ENCODE results near the gene GPR162.

GPR162 gene

DNA sequence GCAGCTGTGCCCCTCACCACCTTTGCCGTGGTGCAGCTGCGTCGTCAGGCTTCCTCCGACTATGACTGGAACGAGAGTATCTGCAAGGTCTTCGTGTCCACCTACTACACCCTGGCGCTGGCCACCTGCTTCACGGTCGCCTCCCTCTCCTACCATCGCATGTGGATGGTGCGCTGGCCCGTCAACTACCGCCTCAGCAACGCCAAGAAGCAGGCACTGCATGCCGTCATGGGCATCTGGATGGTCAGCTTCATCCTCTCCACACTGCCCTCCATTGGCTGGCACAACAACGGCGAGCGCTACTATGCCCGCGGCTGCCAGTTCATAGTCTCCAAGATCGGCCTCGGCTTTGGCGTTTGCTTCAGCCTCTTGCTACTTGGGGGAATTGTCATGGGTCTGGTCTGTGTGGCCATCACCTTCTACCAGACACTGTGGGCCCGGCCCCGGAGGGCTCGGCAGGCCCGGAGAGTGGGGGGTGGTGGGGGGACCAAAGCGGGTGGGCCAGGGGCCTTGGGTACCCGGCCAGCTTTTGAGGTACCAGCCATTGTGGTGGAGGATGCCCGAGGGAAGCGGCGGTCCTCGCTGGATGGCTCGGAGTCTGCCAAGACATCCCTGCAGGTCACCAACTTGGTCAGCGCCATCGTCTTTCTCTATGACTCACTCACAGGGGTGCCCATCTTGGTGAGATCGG lies 2.6 kb downstream of the GPR162 start:
- DNase-seq, result no peak

DNA sequence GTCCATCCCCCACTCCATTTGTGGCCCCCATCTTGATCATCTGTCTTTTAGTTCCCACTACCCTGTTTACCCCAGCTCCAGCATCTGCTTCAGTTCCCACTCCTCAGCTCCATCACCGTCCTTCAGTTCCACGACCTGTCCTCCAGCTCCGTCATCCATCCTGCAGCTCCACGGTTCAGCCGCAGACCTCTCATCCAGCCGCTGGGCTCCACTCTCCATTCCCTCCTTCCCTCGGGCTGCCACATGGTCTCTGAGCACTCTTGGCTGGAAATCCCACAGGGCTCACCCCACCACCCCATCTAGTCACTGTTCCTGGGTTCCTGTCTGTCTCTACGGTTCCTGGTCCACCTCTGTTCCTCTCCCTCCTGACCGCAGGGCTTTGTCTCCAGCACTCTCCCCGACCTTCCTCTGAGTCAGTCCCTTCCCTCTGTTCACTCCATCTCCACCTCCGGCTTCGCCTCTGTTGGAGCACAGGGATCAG lies 3.3 kb downstream of the GPR162 start:
- no peak for DNase-seq

DNA sequence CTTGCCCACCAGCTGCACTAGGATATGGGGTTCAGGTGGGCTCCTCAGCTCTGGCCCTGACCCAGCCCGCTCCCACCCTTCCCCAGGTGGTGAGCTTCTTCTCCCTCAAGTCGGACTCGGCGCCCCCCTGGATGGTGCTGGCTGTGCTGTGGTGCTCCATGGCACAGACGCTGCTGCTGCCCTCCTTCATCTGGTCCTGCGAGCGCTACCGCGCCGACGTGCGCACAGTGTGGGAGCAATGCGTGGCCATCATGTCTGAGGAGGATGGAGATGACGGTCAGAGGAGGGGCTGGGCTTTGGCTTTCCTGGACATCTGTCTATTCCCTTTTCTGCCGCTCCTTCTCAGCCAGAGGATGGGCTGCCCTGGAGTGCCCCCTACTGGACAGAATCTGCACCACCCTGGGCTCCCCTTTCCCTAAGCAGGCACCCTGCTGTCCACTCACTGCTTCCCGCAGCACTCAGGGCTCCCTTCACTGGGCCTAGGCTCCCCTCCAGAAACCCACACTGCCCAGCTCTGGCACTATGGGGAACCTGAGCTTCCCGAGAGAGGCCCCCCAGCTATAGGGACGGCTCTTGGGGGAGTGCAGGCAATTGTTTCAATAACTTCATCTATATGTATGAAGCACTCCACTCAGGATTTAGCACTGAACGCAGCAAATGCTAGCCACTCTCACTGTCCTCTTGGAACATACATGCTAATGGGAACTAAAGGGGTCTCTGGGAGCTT lies 3.9 kb downstream of the GPR162 start:
- peak; percentile 52 to 74 (median 60) for DNase-seq

DNA sequence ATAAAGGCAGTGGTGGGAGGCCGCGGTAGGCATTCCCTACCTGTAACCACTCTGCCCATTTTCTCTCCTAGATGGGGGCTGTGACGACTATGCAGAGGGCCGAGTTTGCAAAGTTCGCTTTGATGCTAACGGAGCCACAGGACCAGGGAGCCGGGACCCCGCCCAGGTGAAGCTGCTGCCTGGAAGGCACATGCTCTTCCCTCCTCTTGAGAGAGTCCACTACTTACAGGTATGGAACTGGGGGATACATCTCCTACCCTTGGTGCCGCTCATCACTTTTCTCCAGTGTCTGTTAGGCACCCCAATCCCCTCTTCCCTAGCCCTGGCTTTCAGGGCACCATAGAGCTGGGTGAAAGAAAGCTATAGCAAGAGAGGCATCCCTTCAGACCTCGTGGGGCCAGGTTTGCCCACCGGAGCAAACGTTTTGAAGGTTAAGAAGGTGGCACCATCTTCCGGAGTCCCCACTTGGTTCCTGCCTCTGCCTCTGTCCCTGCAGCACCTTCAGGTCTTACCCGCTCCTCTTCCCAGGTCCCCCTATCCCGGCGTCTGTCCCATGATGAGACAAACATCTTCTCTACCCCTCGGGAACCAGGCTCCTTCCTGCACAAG lies 4.6 kb downstream of the GPR162 start:
- no peak for DNase-seq

DNA sequence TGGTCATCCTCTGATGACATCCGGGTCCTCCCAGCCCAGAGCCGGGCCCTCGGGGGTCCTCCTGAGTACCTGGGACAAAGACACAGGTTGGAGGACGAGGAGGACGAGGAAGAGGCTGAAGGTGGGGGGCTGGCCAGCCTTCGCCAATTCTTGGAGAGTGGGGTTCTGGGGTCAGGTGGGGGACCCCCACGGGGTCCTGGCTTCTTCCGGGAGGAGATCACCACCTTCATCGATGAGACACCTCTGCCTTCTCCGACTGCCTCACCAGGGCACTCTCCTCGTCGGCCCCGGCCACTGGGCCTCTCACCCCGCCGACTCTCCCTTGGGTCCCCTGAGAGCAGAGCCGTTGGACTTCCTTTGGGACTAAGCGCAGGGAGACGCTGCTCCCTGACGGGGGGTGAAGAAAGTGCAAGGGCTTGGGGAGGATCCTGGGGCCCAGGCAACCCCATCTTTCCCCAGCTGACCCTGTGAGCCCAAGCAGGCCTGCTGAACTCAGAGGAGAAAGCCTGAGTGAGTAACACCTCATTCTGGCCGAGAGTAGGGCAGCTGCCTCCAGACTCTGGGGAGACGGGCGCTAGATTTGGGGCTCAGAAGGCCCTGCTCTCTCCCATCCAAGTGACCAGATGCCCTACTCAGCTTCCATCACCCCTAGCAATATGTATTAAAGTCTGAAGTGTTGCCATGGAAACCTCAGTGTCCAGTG lies 5.3 kb downstream of the GPR162 start:
- no peak for DNase-seq

DNA sequence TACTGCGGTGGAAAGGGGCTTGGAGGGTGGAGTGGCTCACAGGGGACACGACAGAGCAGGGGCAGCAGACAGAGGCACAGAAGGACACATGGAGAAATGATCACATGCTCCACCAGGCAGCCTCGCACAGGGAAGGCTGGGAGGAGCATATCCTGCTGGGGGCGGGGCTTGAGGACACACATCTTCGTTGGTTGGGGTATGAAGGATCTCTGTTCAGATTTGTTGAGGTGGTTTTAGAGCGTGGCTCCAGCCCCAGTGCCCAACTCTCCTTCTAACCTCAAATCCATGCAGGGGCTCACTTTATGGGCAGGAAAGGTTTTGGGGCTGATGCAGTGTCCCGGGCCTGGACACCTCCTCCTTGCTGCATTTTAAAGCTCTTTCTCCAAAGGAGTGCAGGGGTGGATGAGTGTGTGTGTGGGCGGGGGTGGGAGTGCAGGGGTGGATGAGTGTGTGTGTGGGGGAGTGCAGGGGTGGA lies 5.9 kb downstream of the GPR162 start:
- DNase-seq, result peak in 2 of 5 experiments; percentile 17 to 50

DNA sequence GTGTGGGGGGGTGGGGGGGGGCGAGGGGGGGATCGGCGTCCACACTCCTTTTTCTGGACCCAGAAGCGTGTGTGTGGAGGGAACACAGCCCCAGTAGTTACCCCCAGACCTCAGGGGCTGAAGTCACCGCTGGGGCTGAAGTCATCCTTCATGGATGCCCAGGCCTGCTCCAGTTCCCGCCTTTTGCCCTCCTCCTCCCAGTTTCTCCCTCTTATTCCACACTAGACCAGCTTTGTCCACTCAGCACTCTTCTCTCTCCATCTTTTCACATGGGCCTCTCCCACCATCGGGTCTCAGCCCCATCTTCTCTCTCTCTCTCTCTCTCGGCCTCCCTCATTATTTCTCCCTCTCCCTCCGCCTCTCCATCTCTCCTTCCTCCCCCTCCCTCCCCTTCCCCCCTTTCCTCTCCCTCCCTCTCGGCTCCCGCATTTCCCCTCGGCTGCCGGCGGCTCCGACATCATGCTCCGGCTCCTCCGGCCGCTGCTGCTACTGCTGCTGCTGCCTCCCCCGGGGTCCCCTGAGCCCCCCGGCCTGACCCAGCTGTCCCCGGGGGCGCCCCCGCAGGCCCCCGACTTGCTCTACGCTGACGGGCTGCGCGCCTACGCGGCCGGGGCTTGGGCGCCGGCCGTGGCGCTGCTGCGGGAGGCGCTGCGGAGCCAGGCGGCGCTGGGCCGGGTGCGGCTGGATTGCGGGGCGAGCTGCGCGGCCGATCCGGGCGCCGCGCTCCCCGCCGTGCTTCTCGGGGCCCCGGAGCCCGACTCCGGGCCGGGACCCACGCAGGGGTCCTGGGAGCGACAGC lies 6.6 kb downstream of the GPR162 start, which contains the start of gene P3H3:
P3H3 (plus strand) TSS at position 426 of the 799 bp plus-strand sequence; CDS start at position 460, 34 bp downstream.
- DNase-seq, result peak in 2 of 5 experiments; percentile 10 to 34

DNA sequence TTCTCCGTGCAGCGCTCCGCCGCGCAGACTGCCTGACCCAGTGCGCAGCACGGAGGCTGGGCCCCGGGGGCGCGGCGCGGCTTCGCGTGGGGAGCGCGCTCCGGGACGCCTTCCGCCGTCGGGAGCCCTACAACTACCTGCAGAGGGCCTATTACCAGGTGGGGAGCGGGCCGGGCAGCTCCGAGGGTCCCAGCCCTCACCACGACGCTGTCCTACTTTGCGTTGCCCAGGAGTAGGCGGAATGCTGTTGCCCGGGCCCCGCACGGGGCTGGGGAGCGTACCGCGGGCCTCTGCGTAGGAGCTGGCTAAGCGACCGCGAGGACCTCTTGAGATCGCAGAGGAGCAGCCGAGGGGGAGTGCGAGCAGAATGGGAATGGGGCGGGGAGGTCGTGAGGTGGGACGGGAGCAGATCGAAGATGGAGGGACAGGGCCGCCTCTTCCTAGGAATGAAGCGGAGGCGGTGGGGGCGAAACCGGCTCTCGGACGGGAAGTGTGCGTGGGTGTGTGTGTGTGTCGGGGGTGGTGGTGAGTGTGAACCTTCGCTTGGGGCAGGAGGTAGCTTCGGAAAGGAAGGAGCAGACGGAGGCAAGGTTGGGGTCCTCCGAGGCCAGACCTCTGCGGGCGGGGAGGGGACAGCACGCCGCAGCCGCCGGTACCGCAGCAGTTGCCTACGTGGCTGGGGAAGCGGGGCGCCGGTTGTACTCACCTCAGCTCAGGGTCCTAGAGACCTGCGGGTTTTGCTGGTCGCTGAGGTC lies 7.3 kb downstream of the GPR162 start:
- DNase-seq, result peak in 3 of 5 experiments; percentile 13 to 35 (median 28)

DNA sequence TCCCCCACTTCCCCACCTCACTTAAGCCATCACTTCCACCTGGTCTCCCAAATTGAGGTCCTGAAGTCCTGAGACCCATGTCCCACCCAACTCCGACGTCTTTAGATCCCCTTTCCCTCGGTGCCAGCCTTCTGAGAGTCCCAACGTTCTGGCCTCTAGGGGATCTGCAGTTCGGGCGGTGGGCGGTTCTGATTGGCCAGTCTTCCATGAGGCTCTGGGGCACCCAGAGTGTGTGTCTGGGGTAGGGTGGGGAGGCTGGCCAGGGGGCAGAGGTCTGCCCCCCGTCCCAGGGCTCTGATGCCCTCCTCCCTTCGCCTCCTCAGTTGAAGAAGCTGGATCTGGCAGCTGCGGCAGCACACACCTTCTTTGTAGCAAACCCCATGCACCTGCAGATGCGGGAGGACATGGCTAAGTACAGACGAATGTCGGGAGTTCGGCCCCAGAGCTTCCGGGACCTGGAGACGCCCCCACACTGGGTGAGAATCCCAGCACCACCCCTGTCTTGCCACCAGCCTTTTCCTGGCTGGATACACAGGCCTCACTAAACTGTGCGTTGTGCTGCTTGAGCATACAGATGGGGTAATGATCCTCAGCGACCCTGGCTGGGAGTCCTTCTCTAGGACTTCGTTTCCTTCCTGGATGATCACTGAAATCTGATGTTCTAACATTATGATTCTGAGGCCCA lies 8.1 kb downstream of the GPR162 start:
- no peak for DNase-seq

DNA sequence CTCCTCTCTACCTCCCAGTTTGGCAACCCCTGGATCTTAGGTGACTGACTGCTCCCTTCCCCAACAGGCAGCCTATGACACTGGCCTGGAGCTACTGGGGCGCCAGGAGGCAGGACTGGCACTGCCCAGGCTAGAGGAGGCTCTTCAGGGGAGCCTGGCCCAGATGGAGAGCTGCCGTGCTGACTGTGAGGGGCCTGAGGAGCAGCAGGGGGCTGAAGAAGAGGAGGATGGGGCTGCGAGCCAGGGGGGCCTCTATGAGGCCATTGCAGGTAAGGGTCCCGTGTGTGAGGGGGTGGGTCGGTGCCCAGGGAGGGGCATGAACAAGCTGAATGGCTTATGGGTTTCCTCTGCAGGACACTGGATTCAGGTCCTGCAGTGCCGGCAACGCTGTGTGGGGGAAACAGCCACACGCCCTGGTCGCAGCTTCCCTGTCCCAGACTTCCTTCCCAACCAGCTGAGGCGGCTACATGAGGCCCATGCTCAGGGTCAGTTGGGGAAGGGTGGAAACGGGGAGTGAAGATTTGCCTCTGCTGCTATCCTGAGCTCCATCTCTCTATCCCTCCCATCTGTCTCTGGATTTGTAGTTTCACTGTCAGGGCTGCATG lies 8.8 kb downstream of the GPR162 start:
- no peak for DNase-seq

DNA sequence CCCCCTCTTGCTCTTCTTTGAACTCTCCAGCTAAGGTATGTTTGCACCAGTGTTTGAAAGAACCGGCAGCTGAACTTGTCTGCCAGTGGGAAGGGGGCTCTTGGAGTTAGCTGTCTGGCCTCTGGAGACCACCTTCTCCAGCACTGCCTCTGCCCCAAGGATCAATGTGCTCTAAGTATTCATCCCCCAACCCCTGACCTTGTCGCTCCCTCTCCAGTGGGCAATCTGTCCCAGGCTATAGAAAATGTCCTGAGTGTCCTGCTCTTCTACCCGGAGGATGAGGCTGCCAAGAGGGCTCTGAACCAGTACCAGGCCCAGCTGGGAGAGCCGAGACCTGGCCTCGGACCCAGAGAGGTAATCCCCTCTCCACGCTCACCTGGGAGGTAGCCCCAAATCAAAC lies 9.4 kb downstream of the GPR162 start:
- no peak for DNase-seq

DNA sequence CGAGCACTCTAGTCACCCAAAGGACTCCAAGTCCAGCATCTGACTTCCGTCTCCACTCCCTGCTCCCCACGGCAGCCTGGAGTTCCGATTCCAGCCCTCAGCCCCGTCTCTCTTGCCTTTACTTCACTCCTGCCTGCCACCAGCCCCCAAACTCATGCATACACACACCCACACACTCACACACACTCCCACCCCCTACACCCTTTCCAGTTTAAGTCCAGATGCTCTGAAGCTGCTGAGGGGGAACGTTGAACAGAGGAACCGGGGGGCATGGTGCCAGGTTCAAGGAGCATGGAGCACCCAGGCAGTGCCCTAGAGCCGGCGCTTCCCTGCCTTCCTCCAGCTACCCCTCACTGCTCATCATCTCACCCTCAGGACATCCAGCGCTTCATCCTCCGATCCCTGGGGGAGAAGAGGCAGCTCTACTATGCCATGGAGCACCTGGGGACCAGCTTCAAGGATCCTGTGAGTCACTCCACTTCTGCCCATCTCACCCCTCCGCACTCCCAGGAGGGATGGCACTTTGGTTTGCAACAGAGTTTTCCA lies 9.9 kb downstream of the GPR162 start:
- DNase-seq, result no peak

DNA sequence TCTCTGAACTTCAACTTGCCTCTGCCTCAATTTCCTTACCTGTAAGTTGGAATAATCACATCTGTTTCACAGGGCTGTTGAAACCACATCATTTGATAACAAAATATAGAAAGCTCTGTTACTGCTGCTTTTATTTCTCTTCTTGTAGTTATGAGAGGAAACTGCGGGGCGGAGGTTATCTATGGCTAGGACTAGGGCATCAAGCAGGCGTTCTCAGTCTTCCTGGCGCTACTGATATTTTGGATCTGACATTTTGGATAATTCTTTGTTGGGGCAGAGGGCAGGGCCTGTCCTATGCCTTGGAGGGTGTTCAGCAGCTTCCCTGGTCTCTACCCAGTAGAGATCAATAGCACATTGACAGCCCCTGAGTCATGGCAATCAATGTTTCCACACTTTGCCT lies 10.5 kb downstream of the GPR162 start:
- DNase-seq, result no peak

DNA sequence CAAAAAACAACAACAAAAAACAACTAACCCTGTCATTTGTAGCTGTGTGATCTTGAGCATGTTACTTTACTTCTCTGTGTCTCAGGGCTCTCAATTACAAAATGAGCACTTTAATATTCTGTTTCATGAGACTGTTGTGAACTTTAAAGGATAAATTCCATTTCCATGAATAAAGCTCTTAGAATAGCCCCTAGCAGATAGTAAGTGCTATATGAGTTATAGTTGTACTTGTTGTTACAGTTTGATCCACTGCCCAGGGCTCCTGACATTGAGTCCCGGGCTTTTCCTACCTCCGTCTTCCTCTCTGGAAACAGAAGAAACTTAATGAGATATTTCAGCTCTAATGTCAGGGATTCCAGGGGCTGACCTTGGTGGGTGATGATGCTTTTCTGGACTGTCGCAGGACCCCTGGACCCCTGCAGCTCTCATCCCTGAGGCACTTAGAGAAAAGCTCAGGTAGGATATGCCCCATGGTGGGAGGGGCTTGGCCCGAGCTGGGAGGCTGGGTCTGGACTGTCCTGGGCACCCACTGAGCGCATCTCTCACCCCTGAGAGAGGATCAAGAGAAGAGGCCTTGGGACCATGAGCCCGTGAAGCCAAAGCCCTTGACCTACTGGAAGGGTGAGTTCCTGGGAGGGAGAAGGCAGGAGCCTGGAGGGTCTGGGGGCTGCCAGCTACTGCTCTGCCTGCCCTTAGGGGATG lies 11.7 kb downstream of the GPR162 start:
- DNase-seq, result no peak

DNA sequence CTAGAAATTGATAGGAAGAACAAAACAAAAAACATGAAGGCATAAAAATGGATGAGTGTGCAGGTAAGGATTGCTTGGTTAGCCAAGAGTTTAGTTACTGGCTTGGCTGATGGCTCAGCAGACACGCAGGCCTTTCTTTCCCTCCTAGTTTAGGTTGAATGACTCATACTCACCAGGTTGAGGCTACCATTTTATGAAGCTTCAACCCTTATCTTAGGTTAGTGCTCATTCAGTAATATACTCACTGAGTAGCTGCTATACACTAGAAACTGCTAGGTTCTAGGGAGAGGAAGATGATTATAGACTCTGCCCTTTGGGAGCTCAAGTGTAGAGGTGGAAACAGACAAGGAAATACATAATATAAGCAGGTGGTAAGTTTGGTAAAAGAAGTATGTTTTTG lies 12.6 kb downstream of the GPR162 start:
- DNase-seq, result no peak

DNA sequence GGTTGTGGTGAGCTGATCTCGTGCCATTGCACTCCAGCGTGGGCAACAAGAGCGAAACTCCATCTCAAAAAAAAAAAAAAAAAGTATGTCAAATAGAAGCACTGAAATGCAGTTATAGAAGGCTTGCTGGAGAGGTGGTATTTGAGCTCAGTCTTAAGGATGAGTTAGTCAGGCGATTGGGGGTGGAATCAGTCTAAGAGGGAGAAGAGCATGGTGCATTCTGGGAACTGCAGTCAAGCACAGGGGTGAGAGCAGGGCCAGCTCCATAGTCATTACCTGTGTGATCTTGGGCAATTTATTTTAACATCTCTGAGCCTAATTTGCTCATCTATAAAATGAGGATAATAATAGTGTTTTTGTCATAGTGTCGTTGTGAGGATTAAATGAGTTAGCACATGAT lies 13.3 kb downstream of the GPR162 start:
- no peak for DNase-seq

DNA sequence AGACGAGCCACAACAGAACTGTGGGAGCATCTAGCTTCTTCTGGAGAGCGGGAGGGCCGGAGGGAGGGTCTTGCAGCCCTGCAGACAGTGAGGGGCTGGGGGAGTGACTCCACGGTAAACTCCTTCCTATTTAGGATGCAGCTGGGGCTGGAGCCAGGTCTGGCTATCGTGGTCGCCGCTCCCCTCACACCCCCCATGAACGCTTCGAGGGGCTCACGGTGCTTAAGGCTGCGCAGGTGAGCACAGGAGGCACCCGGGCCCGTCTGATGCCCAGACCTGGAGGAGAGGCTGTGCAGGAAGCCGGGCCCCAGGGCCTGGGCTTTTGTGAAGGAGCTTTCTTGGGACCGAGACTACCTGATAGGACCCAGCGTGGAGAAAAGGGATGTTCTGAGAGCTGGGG lies 15.2 kb downstream of the GPR162 start:
- no peak for DNase-seq

DNA sequence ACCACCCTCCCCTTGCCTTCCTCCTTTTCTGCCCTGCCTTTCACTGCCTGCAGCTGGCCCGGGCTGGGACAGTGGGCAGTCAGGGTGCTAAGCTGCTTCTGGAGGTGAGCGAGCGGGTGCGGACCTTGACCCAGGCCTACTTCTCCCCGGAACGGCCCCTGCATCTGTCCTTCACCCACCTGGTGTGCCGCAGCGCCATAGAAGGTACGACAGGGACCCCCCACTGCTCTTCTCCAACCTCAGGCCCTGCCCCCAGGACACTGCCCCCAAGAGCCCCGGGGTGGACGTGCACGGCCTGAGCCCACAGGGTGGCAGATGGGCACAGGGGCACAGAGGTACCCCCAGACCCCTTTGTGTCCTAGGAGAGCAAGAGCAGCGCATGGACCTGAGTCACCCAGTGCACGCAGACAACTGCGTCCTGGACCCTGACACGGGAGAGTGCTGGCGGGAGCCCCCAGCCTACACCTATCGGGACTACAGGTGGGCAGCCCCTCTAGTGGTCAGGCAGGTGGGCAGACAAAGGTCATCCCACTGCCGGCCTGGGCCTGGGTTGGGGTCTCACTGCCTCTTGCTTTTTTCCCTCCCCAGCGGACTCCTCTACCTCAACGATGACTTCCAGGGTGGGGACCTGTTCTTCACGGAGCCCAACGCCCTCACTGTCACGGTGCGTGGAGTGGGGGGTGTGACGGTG lies 15.9 kb downstream of the GPR162 start:
- DNase-seq, result no peak

DNA sequence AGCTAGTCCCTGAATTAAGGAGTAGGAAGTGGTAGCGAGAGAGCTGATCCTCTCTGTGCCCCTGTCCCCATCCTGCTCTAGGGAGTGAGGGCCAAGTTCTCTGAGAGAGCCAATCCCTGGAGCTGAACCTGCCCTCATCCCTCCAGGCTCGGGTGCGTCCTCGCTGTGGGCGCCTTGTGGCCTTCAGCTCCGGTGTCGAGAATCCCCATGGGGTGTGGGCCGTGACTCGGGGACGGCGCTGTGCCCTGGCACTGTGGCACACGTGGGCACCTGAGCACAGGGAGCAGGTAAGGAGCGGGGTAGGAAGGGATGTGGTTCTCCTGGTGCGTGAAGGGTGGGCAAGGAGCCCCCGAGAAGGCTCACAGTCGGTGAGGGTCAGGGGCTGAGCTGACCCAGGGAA lies 17.2 kb downstream of the GPR162 start:
- no peak for DNase-seq

Data from T-helper 2 cell (primary cell).